ENCODE data around the gene CKB. TPM values are rescaled to one million over a fixed set of nuclear protein-coding genes. Genes with fewer than 3 reads are reported as not detected.

Gene CKB
- total RNA-seq, 2 donors from 2014 or later = 602 to 920 TPM

- no peak for DNase-seq
- Mint-ChIP-seq H3K9me3 (no peaks in the 10 kb centered on the region), H3K4me1 (peaks cover 13% of the 10 kb centered on the region), H3K27ac (no peak overlapping the region), H3K4me3 (no peak overlapping the region), H3K27me3 (ENCODE audit: insufficient read depth) (no peaks in the 10 kb centered on the region), H3K36me3 (ENCODE audit: low read depth) (no peaks in the 10 kb centered on the region)
- TF ChIP-seq CTCF (conservative IDR thresholded peaks at IDR 0.05) = no peak
- Histone ChIP-seq H3K9me3 (ENCODE audit: control insufficient read depth, low read length) (no peaks in the 10 kb centered on the region), H3K9ac (ENCODE audit: extremely low read depth, low read length, poor library complexity, severe bottlenecking) (no peak overlapping the region), H3K27me3 (ENCODE audit: control insufficient read depth, insufficient read depth, low read length, poor library complexity, severe bottlenecking) (no peaks in the 10 kb centered on the region), H3K4me1 (ENCODE audit: control insufficient read depth, insufficient read depth, low read length) (peaks cover 7% of the 10 kb centered on the region), H3K27ac (ENCODE audit: low read depth, low read length) (no peak overlapping the region), H3K36me3 (ENCODE audit: control insufficient read depth, insufficient read depth, low read length) (peaks cover 7% of the 10 kb centered on the region), H3K4me3 (ENCODE audit: low read length) (no peak overlapping the region)
- 94 to 98% methylated on average over 6 to 15 of the region's 15 CpGs for WGBS, 2 experiments (ENCODE audit: insufficient coverage in 1 of 2, insufficient read length in 1 of 2)
Measured at GRCh38 chr14:103531421-103532215, 9.0 kb upstream of the CKB start.

GRCh38 chr14:103530831-103531230 lies 8.2 kb upstream of the CKB start:
- Histone ChIP-seq H3K9me3 (ENCODE audit: control insufficient read depth, low read length) (no peaks in the 10 kb centered on the region), H3K36me3 (ENCODE audit: control insufficient read depth, insufficient read depth, low read length) (peaks cover 7% of the 10 kb centered on the region), H3K27ac (ENCODE audit: low read depth, low read length) (no peak overlapping the region), H3K27me3 (ENCODE audit: control insufficient read depth, insufficient read depth, low read length, poor library complexity, severe bottlenecking) (no peaks in the 10 kb centered on the region), H3K4me3 (ENCODE audit: low read length) (no peak overlapping the region), H3K4me1 (ENCODE audit: control insufficient read depth, insufficient read depth, low read length) (peaks cover 15% of the 10 kb centered on the region), H3K9ac (ENCODE audit: extremely low read depth, low read length, poor library complexity, severe bottlenecking) (no peak overlapping the region)
- no peak overlapping the region for H3K27ac Mint-ChIP-seq
- peaks cover 15% of the 10 kb centered on the region for H3K4me1 Mint-ChIP-seq
- H3K4me3 Mint-ChIP-seq = peak overlapping the region; percentile 82
- H3K36me3 Mint-ChIP-seq (ENCODE audit: low read depth) = no peaks in the 10 kb centered on the region
- no peaks in the 10 kb centered on the region for H3K9me3 Mint-ChIP-seq
- no peaks in the 10 kb centered on the region for H3K27me3 Mint-ChIP-seq (ENCODE audit: insufficient read depth)
- TF ChIP-seq CTCF (conservative IDR thresholded peaks at IDR 0.05) = no peak
- DNase-seq = no peak
- 92 to 100% methylated on average over 7 to 11 of the region's 11 CpGs for WGBS, 2 experiments (ENCODE audit: insufficient coverage in 1 of 2, insufficient read length in 1 of 2)

- peaks cover 7% of the 10 kb centered on the region for H3K36me3 ChIP-seq (ENCODE audit: control insufficient read depth, insufficient read depth, low read length)
- H3K27me3 ChIP-seq (ENCODE audit: control insufficient read depth, insufficient read depth, low read length, poor library complexity, severe bottlenecking) = no peaks in the 10 kb centered on the region
- peak; percentile 91 for DNase-seq
- no peak overlapping the region for H3K4me3 ChIP-seq (ENCODE audit: low read length)
- no peak for TF ChIP-seq CTCF (conservative IDR thresholded peaks at IDR 0.05)
- H3K36me3 Mint-ChIP-seq (ENCODE audit: low read depth) = no peaks in the 10 kb centered on the region
- H3K4me1 ChIP-seq (ENCODE audit: control insufficient read depth, insufficient read depth, low read length) = peaks cover 16% of the 10 kb centered on the region
- no peak overlapping the region for H3K27ac ChIP-seq (ENCODE audit: low read depth, low read length)
- H3K9me3 ChIP-seq (ENCODE audit: control insufficient read depth, low read length) = no peaks in the 10 kb centered on the region
- peaks cover 20% of the 10 kb centered on the region for H3K4me1 Mint-ChIP-seq
- peak overlapping the region; percentile 72 for H3K27ac Mint-ChIP-seq
- no peaks in the 10 kb centered on the region for H3K27me3 Mint-ChIP-seq (ENCODE audit: insufficient read depth)
- H3K9ac ChIP-seq (ENCODE audit: extremely low read depth, low read length, poor library complexity, severe bottlenecking) = no peak overlapping the region
- WGBS, 2 experiments (ENCODE audit: insufficient coverage in 1 of 2, insufficient read length in 1 of 2) = 65 to 73% methylated on average over 5 to 7 of the region's 7 CpGs
- H3K4me3 Mint-ChIP-seq = peak overlapping the region; percentile 82
- no peaks in the 10 kb centered on the region for H3K9me3 Mint-ChIP-seq
Measured at GRCh38 chr14:103530390-103530789, 7.8 kb upstream of the CKB start.

Data from endodermal cell (in vitro differentiated cells).